H1 (cell line): ENCODE measurements around the gene TTC21A. TPM values are rescaled to one million over a fixed set of nuclear protein-coding genes. Genes with fewer than 3 reads are reported as not detected.

Experiments used
- KDM1A ChIP-seq: fragments of 200-600, 300-600 bp; sonication (generic); IDR thresholded peaks from 2 replicates; pipeline ENCODE4 v1.7.1; 2016; ENCODE audit warnings: mild to moderate bottlenecking, low read length, borderline replicate concordance
- SAP30 ChIP-seq: fragments of 300-600 bp; sonication (generic); IDR thresholded peaks from 2 replicates; pipeline ENCODE4 v1.7.1; 2012; ENCODE audit warnings: low read length, moderate library complexity, mild to moderate bottlenecking, inconsistent platforms; ENCODE audit not compliant: insufficient read depth, insufficient replicate concordance
- polyA plus RNA-seq, 7 experiments: library from polyadenylated mRNA; depleted of rRNA in 3 of 7; stranded (reverse) in 5 of 7; unstranded in 2 of 7; fragments of >200 nt in 5 of 7; fragments of 200-250 nt in 2 of 7; gene quantifications; 1 replicate in 5 of 7; 2 replicates in 1 of 7; 4 replicates in 1 of 7; pipeline versions ENCODE4 v1.2.1 to v1.2.3, GENCODE V29; 2011 to 2013; ENCODE audit warnings: missing spikeins in 2 of 7, mixed read lengths in 2 of 7
- total RNA-seq: library from RNA; stranded (reverse); fragmentation: NEBNext Ultra II Directional; extraction: Animal tissue kit (Norgen Biotek cat#: 25700); gene quantifications from 2 replicates; pipeline ENCODE4 v1.2.1, GENCODE V29; 2021
- TF ChIP-seq, protein P1 (sequence below), 3 experiments: IDR thresholded peaks; 1 replicate in 2 of 3; 2 replicates in 1 of 3; pipeline versions ENCODE4 v1.5.1 to v1.6.1; 2011; ENCODE audit warnings: low read length in 3 of 3, mild to moderate bottlenecking in 3 of 3, inconsistent platforms in 2 of 3, low read depth in 1 of 3, moderate library complexity in 1 of 3; ENCODE audit not compliant: insufficient read depth in 1 of 3; ENCODE audit errors: control extremely low read depth in 1 of 3

TTC21A gene
- total and polyA plus RNA-seq, 2 of the 8 experiments (the other 6 are each of a cell fraction or from before 2014, with no cell fraction given): 2.3 to 2.8 TPM

DNA sequence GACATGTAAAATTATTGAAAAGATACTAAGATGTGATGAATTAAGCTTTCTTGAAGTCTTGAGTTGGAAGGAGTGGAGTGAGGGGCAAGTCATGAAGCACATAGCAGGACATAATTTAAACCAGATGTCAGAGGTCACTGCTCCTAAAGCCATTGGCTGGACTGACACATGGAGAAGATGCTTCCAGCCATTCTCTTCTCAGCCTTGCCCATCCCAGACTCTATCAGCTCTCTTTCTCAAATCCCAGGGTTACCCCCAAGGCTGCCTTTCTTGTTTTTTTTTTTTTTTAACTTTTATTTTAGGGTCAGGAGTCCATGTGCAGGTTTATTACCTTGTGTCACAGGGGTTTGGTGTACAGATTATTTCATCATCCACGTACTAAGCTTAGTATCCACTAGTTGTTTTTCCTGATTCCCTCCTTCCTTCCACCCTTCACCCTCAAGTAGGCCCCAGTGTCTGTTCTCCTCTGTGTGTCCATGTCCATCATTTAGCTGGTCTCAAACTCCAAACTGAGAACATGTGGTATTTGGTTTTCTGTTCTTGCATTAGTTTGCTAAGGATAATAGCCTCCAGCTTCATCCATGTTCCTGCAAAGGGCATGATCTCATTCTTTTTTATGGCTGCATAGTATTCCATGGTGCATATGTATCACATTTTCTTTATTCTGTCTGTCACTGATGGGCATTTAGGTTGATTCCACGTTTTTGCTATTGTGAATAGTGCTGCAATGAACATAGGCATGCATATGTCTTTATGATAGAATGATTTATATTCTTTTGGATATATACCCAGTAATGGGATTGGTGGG lies 66.0 kb downstream of the TTC21A start (continued):
- TF ChIP-seq KDM1A: no peak
- TF ChIP-seq, protein P1, sequence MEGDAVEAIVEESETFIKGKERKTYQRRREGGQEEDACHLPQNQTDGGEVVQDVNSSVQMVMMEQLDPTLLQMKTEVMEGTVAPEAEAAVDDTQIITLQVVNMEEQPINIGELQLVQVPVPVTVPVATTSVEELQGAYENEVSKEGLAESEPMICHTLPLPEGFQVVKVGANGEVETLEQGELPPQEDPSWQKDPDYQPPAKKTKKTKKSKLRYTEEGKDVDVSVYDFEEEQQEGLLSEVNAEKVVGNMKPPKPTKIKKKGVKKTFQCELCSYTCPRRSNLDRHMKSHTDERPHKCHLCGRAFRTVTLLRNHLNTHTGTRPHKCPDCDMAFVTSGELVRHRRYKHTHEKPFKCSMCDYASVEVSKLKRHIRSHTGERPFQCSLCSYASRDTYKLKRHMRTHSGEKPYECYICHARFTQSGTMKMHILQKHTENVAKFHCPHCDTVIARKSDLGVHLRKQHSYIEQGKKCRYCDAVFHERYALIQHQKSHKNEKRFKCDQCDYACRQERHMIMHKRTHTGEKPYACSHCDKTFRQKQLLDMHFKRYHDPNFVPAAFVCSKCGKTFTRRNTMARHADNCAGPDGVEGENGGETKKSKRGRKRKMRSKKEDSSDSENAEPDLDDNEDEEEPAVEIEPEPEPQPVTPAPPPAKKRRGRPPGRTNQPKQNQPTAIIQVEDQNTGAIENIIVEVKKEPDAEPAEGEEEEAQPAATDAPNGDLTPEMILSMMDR (IDR thresholded peaks at IDR 0.05; ENCODE audit: control extremely low read depth in 1 of 3, insufficient read depth in 1 of 3, low read depth in 1 of 3, low read length in 3 of 3): no peak
- TF ChIP-seq SAP30: no peak
- TF ChIP-seq, all 59 proteins: peak for 0
